DMS53 (cell line): ENCODE data around the gene C1orf53.

Experiments used
- DNase-seq: peaks from one replicate; lab custom pipeline; 2025; lab: John Stamatoyannopoulos, UW

C1orf53 gene

GRCh38 chr1:197908716-197909220, 6.3 kb downstream of the C1orf53 start:
- DNase-seq, result no peak

GRCh38 chr1:197909384-197909783, 7.0 kb downstream of the C1orf53 start:
- DNase-seq, result no peak

GRCh38 chr1:197910120-197910991, 7.9 kb downstream of the C1orf53 start:
- DNase-seq, result no peak

- DNase-seq, result peak; percentile 62
Measured at GRCh38 chr1:197911111-197911856, 8.9 kb downstream of the C1orf53 start.

- peak; percentile 77 for DNase-seq
Measured at GRCh38 chr1:197911857-197912696, 9.6 kb downstream of the C1orf53 start.

DNA sequence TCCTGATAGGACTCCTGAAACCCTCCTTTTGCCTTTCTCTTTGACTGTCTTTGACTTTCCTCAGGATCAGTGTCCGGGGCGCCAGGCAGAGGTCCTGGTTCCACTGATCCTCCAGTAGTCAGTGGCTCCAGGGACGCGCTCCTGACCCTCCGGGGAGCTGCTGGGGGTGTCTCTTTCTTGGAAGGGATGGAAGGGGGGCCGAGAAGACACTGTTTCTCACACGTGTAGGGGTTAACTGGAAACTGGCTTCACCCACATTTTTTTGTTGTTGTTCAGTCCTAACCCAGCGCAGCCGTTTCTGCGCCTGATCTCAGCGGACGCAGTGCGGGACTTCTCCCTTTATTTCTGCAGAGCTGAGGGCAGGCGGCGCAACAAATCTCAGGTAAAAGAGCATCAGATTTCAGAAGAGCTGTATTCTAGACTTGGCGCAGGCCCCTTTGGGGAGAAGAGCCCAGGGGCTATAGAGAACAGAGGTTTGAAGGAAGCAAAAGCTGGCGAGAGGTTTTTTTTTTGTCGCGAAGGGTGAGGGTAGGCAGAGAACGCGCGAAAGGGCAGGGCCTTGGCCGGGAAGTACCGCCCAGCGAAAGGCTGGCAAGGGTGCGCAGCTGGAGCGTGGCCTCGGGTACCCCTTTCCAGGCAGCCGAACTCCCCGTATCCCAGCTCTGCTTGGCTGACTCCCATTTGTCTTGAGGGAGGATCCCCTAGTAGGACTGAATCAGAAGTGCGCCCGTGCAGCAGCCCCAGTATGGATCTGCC, 10.5 kb downstream of the C1orf53 start:
- no peak for DNase-seq

DNA sequence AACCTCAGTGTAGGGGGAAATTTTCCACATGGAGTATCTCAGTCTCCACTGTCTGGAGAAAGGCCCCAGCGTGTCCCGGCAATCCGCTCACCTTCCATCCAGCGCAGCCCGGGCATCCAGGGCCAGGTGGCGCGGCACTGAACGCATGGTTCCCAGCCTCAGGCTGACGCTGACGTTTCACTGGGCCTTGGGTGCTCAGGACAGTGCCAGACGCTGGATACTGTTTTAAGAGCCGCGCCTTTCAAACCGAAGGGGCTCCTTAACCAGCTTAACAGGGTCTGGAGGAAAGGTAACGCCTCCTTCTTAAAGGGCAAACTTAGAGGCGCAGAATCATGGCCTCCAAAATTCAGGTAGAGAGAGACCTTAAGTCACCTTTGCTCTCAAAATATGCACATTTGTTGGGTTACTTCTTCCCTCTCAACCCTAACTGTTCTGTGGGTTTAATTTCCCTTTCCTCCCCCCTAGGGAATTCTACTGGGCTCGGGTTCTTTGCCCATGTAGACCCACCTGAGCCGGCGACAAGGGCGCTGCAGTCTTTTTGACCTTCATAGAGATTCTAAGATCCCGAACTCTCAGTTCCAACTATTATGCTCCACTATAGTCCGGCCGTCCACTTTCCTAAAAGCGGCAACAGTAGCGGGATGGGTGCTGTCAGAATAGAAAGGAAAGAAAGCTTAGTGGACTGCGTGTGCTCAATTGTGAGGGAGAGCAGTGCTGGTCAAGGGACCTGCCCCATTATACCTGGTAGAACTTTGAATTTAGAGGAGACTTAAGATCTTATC, 11.3 kb downstream of the C1orf53 start:
- DNase-seq, result no peak

DNA sequence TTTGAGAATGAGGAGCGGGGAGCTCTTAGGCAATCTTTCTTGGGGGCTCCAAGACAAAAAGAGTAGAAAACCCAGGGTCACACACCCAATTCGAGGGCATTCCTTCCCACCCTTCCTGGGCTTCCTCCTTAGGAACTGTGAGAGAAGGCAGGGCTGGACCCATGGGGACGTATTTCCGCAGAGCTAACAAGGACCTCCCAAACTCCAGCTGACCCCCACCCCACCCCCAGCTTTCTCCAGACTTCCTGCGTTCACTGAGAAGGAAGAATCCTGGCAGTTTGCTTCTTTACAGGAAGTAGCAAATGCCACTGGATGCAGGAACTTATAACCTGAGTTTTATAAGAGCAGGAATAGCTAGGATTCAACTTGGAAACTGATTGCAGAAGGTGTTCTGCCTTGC, 12.1 kb downstream of the C1orf53 start:
- no peak for DNase-seq

DNA sequence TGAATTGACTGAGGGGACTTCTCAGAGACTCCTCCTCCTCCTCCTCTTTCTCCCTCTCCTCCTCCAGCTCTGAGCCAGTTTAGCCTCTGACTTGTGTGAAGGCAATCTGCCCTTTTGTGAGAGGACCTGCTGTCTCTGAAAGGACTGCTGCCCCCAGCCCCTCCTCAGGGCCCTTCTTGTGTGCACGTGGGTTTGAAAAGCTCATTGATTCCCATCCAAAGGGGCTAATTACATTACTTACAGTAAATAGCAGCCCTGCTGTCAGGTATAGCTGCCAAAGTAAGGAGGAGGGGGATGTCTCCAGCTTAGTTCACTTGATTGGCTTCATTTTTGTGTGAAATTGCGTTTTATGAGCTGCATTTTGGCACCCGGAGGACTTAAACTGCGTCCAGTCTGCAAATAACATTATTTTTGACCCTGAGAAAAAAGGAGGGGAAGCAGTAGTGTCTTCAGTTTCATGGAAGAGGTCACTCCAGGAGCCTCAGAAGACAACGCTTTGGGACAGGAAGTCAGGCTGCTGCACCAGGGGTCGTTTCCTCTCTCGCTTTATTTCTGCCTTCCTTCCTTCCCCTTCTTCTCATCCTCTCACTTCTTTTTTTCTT, 12.9 kb downstream of the C1orf53 start:
- no peak for DNase-seq

- DNase-seq, result peak; percentile 90
Measured at GRCh38 chr1:197915862-197916499, 13.6 kb downstream of the C1orf53 start.

GRCh38 chr1:197916500-197916983, 14.1 kb downstream of the C1orf53 start:
- DNase-seq, result peak; percentile 47

DNA sequence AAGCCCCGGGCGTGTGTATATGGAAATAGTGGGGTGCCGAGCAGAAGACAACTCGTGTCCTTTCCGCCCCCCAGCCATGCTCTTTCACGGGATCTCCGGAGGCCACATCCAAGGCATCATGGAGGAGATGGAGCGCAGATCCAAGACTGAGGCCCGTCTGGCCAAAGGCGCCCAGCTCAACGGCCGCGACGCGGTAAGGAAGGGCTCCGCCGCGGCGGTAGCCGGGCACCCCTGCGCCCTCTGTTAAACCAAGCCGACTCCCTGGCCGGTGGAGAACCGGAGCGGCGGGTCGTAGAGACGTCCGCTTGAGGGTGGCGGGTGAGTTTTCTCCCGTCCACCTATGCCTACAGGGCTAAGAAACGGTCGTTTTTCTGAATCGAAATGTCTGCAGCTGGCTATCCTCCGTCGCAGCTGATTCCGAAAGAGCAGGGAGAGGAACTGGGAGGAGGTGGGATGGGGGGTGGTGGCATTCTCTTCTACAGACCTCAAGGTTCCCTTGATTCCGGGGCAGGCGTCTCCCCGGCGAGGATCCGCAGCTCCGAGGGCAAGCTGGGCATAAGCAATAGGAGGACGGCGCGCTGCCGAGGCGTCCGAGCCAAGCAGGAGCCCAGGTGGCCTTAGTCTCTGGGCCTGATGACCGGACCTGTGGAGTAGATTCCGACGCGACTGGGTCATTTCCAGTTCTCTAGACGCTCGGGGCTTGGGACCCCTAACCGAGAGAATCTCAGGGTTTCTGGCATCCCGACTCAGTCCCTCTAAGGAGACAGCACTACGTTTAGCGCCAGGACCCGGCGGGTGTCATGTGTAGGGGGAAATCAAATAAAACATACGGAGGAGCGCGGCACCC, 15.6 kb downstream of the C1orf53 start:
- DNase-seq, result peak; percentile 67

- no peak for DNase-seq
Measured at GRCh38 chr1:197918807-197919345, 16.4 kb downstream of the C1orf53 start.

- DNase-seq, result peak; percentile 24
Measured at GRCh38 chr1:197919346-197920066, 17.1 kb downstream of the C1orf53 start.

DNA sequence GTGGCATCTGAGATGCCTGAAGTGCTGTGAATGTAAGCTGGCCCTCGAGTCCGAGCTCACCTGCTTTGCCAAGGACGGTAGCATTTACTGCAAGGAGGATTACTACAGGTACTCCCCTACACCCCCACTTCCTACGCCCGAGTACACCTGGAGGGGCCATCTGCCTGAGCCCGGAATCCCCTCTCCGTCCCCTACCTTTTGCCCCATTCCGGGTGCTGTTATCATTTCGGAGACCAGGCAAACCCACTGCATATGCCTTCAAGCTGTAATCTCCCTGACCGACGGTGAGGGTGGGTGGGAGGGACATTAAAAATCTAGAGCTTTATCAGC, 17.6 kb downstream of the C1orf53 start:
- DNase-seq, result peak; percentile 11

DNA sequence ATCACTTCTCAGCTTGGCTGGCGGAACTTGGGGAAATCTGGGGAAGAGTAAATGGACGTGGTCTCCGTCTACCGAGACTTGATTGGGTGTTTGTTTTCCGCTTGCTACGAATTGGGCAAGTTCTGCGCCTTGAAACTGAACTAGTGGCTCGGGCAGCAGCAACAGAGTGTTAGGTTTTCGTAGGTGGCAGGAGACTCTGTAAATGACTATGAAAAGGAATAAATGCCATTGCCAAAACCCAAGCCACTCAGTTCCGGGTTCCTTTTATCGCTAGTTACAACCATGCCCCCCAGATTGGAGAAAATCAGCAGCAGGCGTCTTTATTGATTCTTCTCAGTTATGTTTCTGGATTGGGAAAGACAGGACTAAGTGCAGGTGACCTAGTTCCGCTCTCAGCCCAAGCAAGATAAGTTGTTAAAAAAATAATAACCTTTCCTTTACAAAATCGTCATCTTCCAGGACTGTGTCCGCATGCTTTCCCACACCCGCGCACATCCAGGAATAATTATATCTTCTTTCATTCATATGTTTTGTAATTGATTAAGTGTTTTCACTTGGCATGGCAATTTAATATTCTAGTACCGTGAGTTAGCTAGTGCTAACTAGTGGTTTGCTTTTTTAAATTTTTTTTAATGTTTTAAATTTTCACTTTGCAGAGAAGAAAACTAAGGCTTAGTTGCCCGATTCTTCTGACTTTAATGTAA, 18.1 kb downstream of the C1orf53 start:
- no peak for DNase-seq
